ACC112 (cell line): Measurements from ENCODE around the gene MXD4.

Experiments
- H2AFZ ChIP-seq: fragments of 200-600 bp; sonication (generic); one replicate; pipeline ENCODE4 v1.6.0; 2017; ENCODE audit warnings: antibody characterized with exemption, low read length; ENCODE audit not compliant: unreplicated experiment
- H3K27ac ChIP-seq: fragments of 200-600 bp; sonication (generic); 2 replicates; pipeline ENCODE4 v1.5.1; 2014; ENCODE audit warnings: low read depth, mild to moderate bottlenecking, antibody characterized with exemption, low read length, moderate library complexity
- H3K27me3 ChIP-seq: fragments of 200-600 bp; sonication (generic); 2 replicates; pipeline ENCODE4 v1.6.1; 2014; ENCODE audit warnings: mild to moderate bottlenecking, antibody characterized with exemption, low read length, moderate library complexity, mixed read lengths; ENCODE audit not compliant: insufficient read depth
- H3K36me3 ChIP-seq: fragments of 200-600 bp; sonication (generic); 2 replicates; pipeline ENCODE4 v1.6.1; 2016; ENCODE audit warnings: mild to moderate bottlenecking, antibody characterized with exemption, low read length, moderate library complexity, mixed read lengths; ENCODE audit not compliant: insufficient read depth
- H3K4me1 ChIP-seq: fragments of 200-600 bp; sonication (generic); one replicate; pipeline ENCODE4 v1.6.1; 2016; ENCODE audit warnings: low read length, mixed read lengths; ENCODE audit not compliant: insufficient read depth, unreplicated experiment, control insufficient read depth
- H3K4me3 ChIP-seq: fragments of 200-600 bp; sonication (generic); 2 replicates; pipeline ENCODE4 v1.5.1; 2014; ENCODE audit warnings: mild to moderate bottlenecking, low read depth, low read length
- H3K79me2 ChIP-seq: fragments of 200-600 bp; sonication (generic); one replicate; pipeline ENCODE4 v1.6.0; 2016; ENCODE audit warnings: low read length; ENCODE audit not compliant: control insufficient read depth, unreplicated experiment, insufficient read depth

The MXD4 gene

GRCh38 chr4:2255501-2256155 is 6.3 kb downstream of the MXD4 start:
- H3K79me2 ChIP-seq: peaks cover 28% of the 10 kb centered on the region
- no peak overlapping the region for H3K27ac ChIP-seq
- H2AFZ ChIP-seq: no peak overlapping the region
- no peak overlapping the region for H3K4me3 ChIP-seq
- H3K4me1 ChIP-seq: peaks cover 35% of the 10 kb centered on the region
- no peaks in the 10 kb centered on the region for H3K27me3 ChIP-seq
- 0 out of 2 replicates have a peak, but pooled peaks cover 7% of the 10 kb centered on the region for H3K36me3 ChIP-seq

DNA sequence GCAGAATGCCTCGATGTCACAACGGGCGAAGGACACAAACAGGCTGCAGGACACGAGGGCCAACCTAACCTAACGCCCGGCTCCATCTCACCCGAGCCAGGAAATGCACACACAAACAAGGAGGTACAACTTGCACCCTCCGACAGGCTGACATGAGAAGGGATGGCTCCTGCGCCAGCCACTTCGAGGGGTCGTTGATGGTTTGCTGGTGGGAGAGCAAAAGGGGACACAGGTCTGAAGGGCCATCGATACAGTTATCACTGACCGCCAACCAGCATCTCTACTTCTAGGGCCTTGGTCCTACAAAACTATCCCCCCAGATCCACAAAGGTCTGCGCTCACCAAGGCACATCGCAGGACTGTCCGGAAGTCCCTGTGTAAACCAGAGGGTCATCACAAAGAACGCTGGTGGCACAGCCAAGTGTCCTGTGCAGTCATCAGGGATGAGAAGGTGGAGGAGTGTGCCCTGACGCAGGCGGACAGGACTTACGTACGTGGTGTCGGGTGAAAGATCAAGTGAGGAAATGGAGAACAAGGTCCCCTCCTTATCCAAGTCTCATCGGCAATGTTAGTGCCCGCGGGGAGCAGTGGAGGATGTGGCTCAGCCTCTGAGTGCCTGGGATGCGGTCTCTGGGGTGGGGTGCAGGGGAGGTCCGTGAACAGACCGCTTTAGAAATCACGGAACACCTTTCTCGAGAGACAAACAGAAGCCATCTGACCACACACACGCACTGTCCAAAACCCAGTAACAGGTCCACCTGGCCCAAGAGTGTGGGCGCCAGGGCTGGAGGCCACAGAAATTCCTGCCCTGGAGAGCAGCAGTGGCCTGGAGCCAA is 7.0 kb downstream of the MXD4 start:
- Histone ChIP-seq H3K27me3 (no peaks in the 10 kb centered on the region), H3K4me1 (peaks cover 28% of the 10 kb centered on the region), H3K36me3 (0 out of 2 replicates have a peak, but pooled peaks cover 7% of the 10 kb centered on the region), H2AFZ (no peak overlapping the region), H3K27ac (no peak overlapping the region), H3K79me2 (peaks cover 21% of the 10 kb centered on the region), H3K4me3 (no peak overlapping the region)

DNA sequence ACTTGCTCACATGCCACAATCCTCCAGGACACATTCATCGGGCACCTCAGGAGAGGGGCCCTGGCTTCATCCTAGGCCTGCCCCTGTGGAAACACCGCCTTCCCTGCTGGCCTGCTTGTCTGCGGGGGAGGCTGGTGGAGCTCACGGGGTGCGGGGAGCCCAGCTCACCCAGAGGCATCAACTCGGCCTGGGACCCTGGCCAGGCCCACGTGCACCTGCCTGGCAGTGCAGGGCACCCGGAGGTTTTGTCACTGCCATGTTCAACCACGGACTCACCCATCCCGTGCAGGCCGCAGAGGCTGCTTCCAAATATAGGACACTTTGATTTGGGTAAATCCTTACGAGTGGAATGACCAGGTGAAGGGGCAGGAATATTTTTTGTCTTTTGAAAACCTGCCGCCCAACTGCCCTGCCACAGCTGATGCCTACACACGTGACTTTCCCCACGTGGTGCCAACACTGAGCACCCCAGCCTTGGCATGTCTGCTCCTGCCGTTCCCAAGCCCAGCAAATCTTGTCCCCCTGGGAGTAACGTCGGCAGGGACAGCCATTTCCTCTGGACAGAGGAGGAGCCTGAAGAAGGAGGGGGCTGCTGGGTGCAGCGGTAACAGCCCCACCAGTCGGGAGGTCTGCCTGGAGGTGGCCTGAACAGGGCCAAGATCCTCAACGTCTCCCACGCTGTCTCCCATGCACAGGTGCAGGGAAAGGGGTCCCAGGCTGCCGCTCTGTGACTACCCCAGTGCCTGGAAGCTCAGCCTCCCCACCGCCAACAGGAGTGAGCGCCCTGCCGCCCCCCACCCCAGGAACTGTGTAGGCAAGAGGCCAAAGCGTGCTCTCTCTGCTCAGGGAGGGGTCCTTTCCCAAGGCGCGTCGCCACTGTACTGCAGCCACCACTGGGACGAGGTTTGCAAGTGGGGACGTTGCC is 8.5 kb downstream of the MXD4 start:
- no peak overlapping the region for H3K27ac ChIP-seq
- H2AFZ ChIP-seq: no peak overlapping the region
- H3K36me3 ChIP-seq: 0 out of 2 replicates have a peak, but pooled peaks cover 7% of the 10 kb centered on the region
- H3K4me3 ChIP-seq: no peak overlapping the region
- H3K27me3 ChIP-seq: no peaks in the 10 kb centered on the region
- peaks cover 11% of the 10 kb centered on the region for H3K79me2 ChIP-seq
- H3K4me1 ChIP-seq: peaks cover 21% of the 10 kb centered on the region

GRCh38 chr4:2252530-2253091 is 9.3 kb downstream of the MXD4 start:
- H2AFZ ChIP-seq: no peak overlapping the region
- 0 out of 2 replicates have a peak, but pooled peaks cover 7% of the 10 kb centered on the region for H3K36me3 ChIP-seq
- H3K4me1 ChIP-seq: peaks cover 17% of the 10 kb centered on the region
- H3K79me2 ChIP-seq: peaks cover 11% of the 10 kb centered on the region
- no peak overlapping the region for H3K4me3 ChIP-seq
- no peak overlapping the region for H3K27ac ChIP-seq
- H3K27me3 ChIP-seq: no peaks in the 10 kb centered on the region

GRCh38 chr4:2251795-2252529 is 9.9 kb downstream of the MXD4 start:
- Histone ChIP-seq H3K27me3 (no peaks in the 10 kb centered on the region), H3K4me1 (peaks cover 12% of the 10 kb centered on the region), H3K4me3 (no peak overlapping the region), H3K79me2 (peaks cover 11% of the 10 kb centered on the region), H3K36me3 (0 out of 2 replicates have a peak, but pooled peaks cover 7% of the 10 kb centered on the region), H2AFZ (no peak overlapping the region), H3K27ac (no peak overlapping the region)

DNA sequence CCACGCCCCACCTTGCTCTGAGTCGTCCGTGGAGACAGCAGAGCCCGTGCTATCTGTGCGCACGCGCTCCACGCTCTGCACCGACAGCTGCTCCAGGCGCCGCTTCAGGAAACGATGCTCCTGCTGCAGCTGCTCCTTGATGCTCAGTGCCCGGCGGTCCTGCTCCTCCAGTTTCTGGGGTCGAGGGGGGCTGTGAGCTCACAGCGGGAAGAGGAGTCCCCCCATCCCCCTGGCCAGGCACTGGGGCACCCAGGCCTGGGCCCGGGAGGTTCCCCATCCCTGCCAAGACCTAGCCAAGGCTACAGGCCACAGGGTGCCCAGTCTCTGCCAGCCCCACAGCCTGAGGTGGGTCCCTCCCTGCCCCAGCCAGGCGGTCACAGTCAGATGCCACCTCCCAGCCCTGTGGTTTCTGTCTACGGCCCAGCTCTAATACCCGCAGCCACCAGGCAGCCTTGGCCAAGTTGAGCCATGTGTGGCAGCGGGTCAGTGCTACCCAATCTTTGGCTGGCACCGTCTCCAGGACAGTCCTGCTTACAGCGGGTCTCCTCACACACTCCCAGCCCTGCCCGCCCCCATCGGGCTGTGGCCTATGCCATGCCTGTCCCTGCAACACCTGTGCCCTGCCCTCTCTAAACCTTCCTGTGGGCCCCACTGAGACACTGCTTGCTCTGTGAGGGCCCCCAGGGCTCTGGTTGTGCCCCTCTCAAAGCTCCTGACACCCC is 10.7 kb downstream of the MXD4 start:
- H2AFZ ChIP-seq: no peak overlapping the region
- no peak overlapping the region for H3K4me3 ChIP-seq

GRCh38 chr4:2250357-2251072 is 11.4 kb downstream of the MXD4 start:
- H3K27me3 ChIP-seq: no peaks in the 10 kb centered on the region
- H2AFZ ChIP-seq: no peak overlapping the region
- 0 out of 2 replicates have a peak, but pooled peaks cover 7% of the 10 kb centered on the region for H3K36me3 ChIP-seq
- H3K4me3 ChIP-seq: no peak overlapping the region
- no peaks in the 10 kb centered on the region for H3K4me1 ChIP-seq
- no peak overlapping the region for H3K27ac ChIP-seq
- H3K79me2 ChIP-seq: peaks cover 11% of the 10 kb centered on the region

More for the DNA sequence above, 10.7 kb downstream of the MXD4 start:
- H3K36me3 ChIP-seq: 0 out of 2 replicates have a peak, but pooled peaks cover 7% of the 10 kb centered on the region
- peaks cover 11% of the 10 kb centered on the region for H3K79me2 ChIP-seq
- no peaks in the 10 kb centered on the region for H3K27me3 ChIP-seq
- H3K27ac ChIP-seq: no peak overlapping the region
- H3K4me1 ChIP-seq: peaks cover 5% of the 10 kb centered on the region

DNA sequence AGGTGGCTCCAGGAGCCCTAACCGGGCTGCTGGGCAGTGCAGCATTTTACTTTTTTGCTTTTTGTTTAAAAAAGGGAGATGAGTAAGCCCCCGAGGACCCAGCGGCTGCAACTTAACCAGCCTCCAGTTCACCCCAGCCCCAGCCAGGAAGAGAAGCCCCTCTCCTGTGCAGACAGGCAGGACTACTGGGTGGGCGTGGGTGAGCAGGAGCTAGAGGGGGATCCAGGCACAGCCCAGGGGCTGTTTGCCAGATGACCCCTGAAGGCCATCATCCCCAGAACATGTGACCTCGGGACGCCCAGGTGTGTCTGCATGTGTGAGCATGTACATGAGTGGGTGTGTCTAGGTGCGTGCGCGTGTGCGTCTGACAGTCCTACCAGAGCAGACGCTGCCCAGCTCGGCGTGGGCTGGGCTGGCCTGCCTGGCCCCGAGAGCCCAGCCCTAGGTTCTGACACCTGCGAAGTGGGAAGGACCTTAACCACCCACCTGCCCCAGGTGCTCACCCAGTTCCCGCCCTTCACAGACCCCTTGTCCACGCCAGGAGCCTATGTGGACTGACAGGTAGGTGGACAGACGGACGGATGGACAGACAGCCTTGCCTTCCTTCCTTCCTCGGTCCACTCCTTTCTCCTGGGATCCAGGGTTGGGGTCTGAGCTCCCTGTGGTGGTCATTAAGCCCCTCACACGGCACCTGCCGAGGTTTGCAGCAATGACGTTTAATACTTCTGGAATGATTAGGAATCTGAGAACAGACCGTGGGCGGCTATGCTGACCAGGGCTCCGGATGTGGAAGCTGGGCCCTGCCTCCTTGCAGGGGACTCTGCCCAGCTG is 12.2 kb downstream of the MXD4 start:
- no peak overlapping the region for H2AFZ ChIP-seq
- H3K27me3 ChIP-seq: no peaks in the 10 kb centered on the region
- no peaks in the 10 kb centered on the region for H3K4me1 ChIP-seq
- no peak overlapping the region for H3K4me3 ChIP-seq
- peaks cover 4% of the 10 kb centered on the region for H3K79me2 ChIP-seq
- 0 out of 2 replicates have a peak, but pooled peaks cover 3% of the 10 kb centered on the region for H3K36me3 ChIP-seq
- no peak overlapping the region for H3K27ac ChIP-seq
